ENCODE data around the gene PACS1. TPM values are rescaled to one million over a fixed set of nuclear protein-coding genes. Genes with fewer than 3 reads are reported as not detected.
A peak's percentile ranks its signal among the peaks of the same experiment; 100 is the strongest.
"Not testable (repeated sequence)": the region's sequence is repeated elsewhere in the genome, so short reads cannot be mapped to it uniquely, and the experiment has no call there.

The PACS1 gene
- polyA plus RNA-seq, 1 of the 3 experiments (the other 2 are of a cell fraction), result 37.3 TPM

GRCh38 chr11:66251809-66252208, 181.7 kb downstream of the PACS1 start:
- Histone ChIP-seq H3K4me2 (no peak overlapping the region), H3K4me1 (ENCODE audit: control insufficient read depth in 1 of 2, insufficient read depth in 2 of 2, low read depth in 1 of 2, low read length in 1 of 2) (peaks cover 0 to 7% of the 10 kb centered on the region in 2 experiments; a peak in 1 of 4 replicates), H3K4me3 (ENCODE audit: low read depth in 2 of 2, low read length in 1 of 2) (no peak overlapping the region), H2AFZ (ENCODE audit: low read depth) (no peak overlapping the region), H4K20me1 (ENCODE audit: insufficient read depth) (no peaks in the 10 kb centered on the region), H3K9me2 (no peaks in the 10 kb centered on the region), H3K36me3 (replicated peaks in 1 of 2; ENCODE audit: control insufficient read depth in 1 of 2, insufficient read depth in 2 of 2, low read length in 1 of 2) (peaks cover 12 to 26% of the 10 kb centered on the region in 2 experiments), H3K27ac (ENCODE audit: low read depth in 2 of 2, low read length in 1 of 2) (no peak overlapping the region), H3K9ac (no peak overlapping the region), H3K9me3 (no peaks in the 10 kb centered on the region), H3K79me2 (ENCODE audit: insufficient read depth) (no peaks in the 10 kb centered on the region), H3F3A (replicated peaks; ENCODE audit: insufficient read depth) (peaks cover 15% of the 10 kb centered on the region), H3K27me3 (ENCODE audit: insufficient read depth) (no peaks in the 10 kb centered on the region)
- ChIA-PET POLR2A (no interaction called here), CTCF (interaction anchor here (1.0 to 3.5 kb wide), 4 partner anchors 13 to 31 kb away, joined by 3 to 15 read pairs (median 6); no protein-coding TSS in a partner anchor)
- no peak for DNase-seq
- TF ChIP-seq TAF1 (IDR thresholded peaks at IDR 0.05; ENCODE audit: borderline replicate concordance, low read depth, low read length) (no peak), SMC3 (IDR thresholded peaks at IDR 0.05; ENCODE audit: low read depth, low read length) (no peak), ELF1 (IDR thresholded peaks at IDR 0.05) (no peak)
- WGBS (ENCODE audit: low lambda C conversion rate), result 92% methylated on average over 4 of the region's 7 CpGs

GRCh38 chr11:66253081-66253480, 183.0 kb downstream of the PACS1 start:
- not testable (repeated sequence) for H4K20me1 ChIP-seq (ENCODE audit: insufficient read depth); DNase-seq; H3K79me2 ChIP-seq (ENCODE audit: insufficient read depth); H3K27ac ChIP-seq (ENCODE audit: low read depth in 2 of 2, low read length in 1 of 2); H3K4me3 ChIP-seq (ENCODE audit: low read depth in 2 of 2, low read length in 1 of 2); H3K9me3 ChIP-seq; H2AFZ ChIP-seq (ENCODE audit: low read depth); H3K27me3 ChIP-seq (ENCODE audit: insufficient read depth); H3K9me2 ChIP-seq; H3K9ac ChIP-seq; H3K4me2 ChIP-seq
- peaks cover 6 to 16% of the 10 kb centered on the region in 2 experiments for H3K36me3 ChIP-seq (replicated peaks in 1 of 2; ENCODE audit: control insufficient read depth in 1 of 2, insufficient read depth in 2 of 2, low read length in 1 of 2)
- 93% methylated on average over 6 of the region's 6 CpGs for WGBS (ENCODE audit: low lambda C conversion rate)
- peaks cover 22% of the 10 kb centered on the region for H3F3A ChIP-seq (replicated peaks; ENCODE audit: insufficient read depth)
- POLR2A ChIA-PET, result interaction anchor here (0.7 kb wide), 1 partner anchor 95 kb away, joined by 3 read pairs; no protein-coding TSS in a partner anchor
- CTCF ChIA-PET, result interaction anchor here (2.9 to 3.5 kb wide), 2 partner anchors 29 to 31 kb away, joined by 10 to 15 read pairs; no protein-coding TSS in a partner anchor
- H3K4me1 ChIP-seq (ENCODE audit: control insufficient read depth in 1 of 2, insufficient read depth in 2 of 2, low read depth in 1 of 2, low read length in 1 of 2), result peaks cover 0 to 10% of the 10 kb centered on the region in 2 experiments; a peak in 1 of 4 replicates

- no peak for DNase-seq
- H3K9ac ChIP-seq, result peak overlapping the region; percentile 96
- no peaks in the 10 kb centered on the region for H3K9me3 ChIP-seq
- H3K9me2 ChIP-seq, result no peaks in the 10 kb centered on the region
- H3K27me3 ChIP-seq (ENCODE audit: insufficient read depth), result no peaks in the 10 kb centered on the region
- H3F3A ChIP-seq (replicated peaks; ENCODE audit: insufficient read depth), result peaks cover 26% of the 10 kb centered on the region
- peaks cover 19 to 37% of the 10 kb centered on the region in 2 experiments for H3K36me3 ChIP-seq (replicated peaks in 1 of 2; ENCODE audit: control insufficient read depth in 1 of 2, insufficient read depth in 2 of 2, low read length in 1 of 2)
- peaks cover 26% of the 10 kb centered on the region for H3K79me2 ChIP-seq (ENCODE audit: insufficient read depth)
- H3K4me2 ChIP-seq, result peak overlapping the region; percentile 100
- peak overlapping the region; percentile 88 to 99 for H3K4me3 ChIP-seq (ENCODE audit: low read depth in 2 of 2, low read length in 1 of 2)
- H3K4me1 ChIP-seq (ENCODE audit: control insufficient read depth in 1 of 2, insufficient read depth in 2 of 2, low read depth in 1 of 2, low read length in 1 of 2), result peaks cover 0 to 14% of the 10 kb centered on the region in 2 experiments; a peak in 2 of 4 replicates
- WGBS (ENCODE audit: low lambda C conversion rate), result 7% methylated on average over 19 of the region's 28 CpGs
- POLR2A ChIA-PET, result interaction anchor here (0.7 to 1.4 kb wide), 3 partner anchors 9 to 54 kb away, joined by 3 to 6 read pairs (median 3); no protein-coding TSS in a partner anchor
- H3K27ac ChIP-seq (ENCODE audit: low read depth in 2 of 2, low read length in 1 of 2), result peak overlapping the region; percentile 76 to 85; a peak in 2 of 4 replicates
- CTCF ChIA-PET, result interaction anchor here (0.6 to 2.1 kb wide), 9 partner anchors 8 to 232 kb away, joined by 3 to 11 read pairs (median 3); partner anchors contain the start of genes CATSPER1 and RIN1
- H2AFZ ChIP-seq (ENCODE audit: low read depth), result no peak overlapping the region
- TF ChIP-seq CTCF (IDR thresholded peaks at IDR 0.05), result peak; percentile 8; the same call in 1 of the 2 replicates
- TF ChIP-seq USF1 (IDR thresholded peaks at IDR 0.05; ENCODE audit: borderline replicate concordance, low read depth), result no peak
- peaks cover 19% of the 10 kb centered on the region for H4K20me1 ChIP-seq (ENCODE audit: insufficient read depth)
These were observed 188.4 kb downstream of the PACS1 start for GRCh38 chr11:66258473-66258893.

All from SK-N-SH (cell line).